ENCODE data around the gene LDHAL6B. TPM values are rescaled to one million over a fixed set of nuclear protein-coding genes. Genes with fewer than 3 reads are reported as not detected.

The LDHAL6B gene
- total and polyA plus RNA-seq, 2 of the 8 experiments (the other 6 are each of a cell fraction or from before 2014, with no cell fraction given): not detected

DNA sequence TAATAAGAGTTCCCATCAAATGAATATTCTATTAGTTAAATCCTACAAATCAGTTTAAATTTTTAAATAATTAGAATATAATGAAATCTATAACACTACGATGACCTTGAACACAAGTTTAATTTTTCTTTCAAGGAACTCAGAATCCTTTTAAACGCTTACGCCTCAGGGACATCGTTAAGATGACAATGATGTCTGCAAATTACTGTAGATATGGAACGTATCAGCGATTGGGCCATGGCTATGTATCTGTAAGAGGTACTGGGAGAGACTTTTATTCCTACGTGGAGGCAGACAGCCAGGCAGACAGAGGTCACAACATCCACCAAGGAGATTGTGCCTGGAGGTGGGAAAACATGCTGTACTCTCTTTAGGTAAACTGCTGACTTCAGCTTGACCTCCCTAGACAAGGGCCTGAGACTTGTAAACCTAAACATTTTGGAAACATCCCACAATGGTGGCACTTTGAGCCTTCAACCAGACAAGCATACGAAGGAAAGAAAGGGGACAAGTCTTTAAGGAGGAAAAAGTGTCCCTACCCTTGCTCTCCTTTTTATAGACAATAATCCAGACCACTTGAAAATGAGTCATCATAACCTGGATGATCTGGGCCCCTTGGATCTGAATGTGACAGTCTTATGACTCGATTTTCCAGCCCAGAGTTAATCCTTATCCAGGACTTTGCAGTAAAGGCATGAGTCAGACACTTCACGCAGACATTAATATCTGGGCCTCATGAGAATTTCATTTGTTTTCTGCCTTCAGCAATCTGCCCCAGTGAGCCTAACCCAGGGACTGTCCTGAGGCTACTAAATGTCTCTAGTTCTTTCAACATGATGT lies 6.8 kb upstream of the LDHAL6B start:
- H3K79me1 ChIP-seq (ENCODE audit: low read depth, low read length): no peaks in the 10 kb centered on the region
- no peak overlapping the region for H2BK20ac ChIP-seq (ENCODE audit: low read length)
- no peak overlapping the region for H2BK15ac ChIP-seq (ENCODE audit: low read length)
- H3K18ac ChIP-seq (ENCODE audit: extremely low read depth, low read length): no peak overlapping the region
- no peaks in the 10 kb centered on the region for H4K20me1 ChIP-seq (replicated peaks in 1 of 2; ENCODE audit: control insufficient read depth in 1 of 2, insufficient read depth in 2 of 2, low read length in 2 of 2)
- H2BK5ac ChIP-seq (ENCODE audit: low read depth, low read length): no peak overlapping the region
- no peaks in the 10 kb centered on the region for H3K79me2 ChIP-seq (ENCODE audit: control insufficient read depth in 1 of 2, insufficient read depth in 2 of 2, low read length in 2 of 2)
- no peak overlapping the region for H4K8ac ChIP-seq (ENCODE audit: extremely low read depth, insufficient read depth, low read length)
- POLR2A ChIA-PET (ENCODE audit: partially characterized antibody): interaction anchor here (0.6 kb wide), 1 partner anchor 433 kb away, joined by 3 read pairs; no protein-coding TSS in a partner anchor
- no peaks in the 10 kb centered on the region for H3K4me1 ChIP-seq (replicated peaks in 1 of 4; ENCODE audit: control insufficient read depth in 3 of 4, insufficient read depth in 4 of 4, low read length in 3 of 4)
- H2AK5ac ChIP-seq (ENCODE audit: low read depth, low read length): no peak overlapping the region
- peaks cover 6 to 72% (median 26%) of the 10 kb centered on the region in 4 experiments; a peak in 6 of 8 replicates for H3K36me3 ChIP-seq (ENCODE audit: control insufficient read depth in 2 of 4, insufficient read depth in 4 of 4, low read length in 3 of 4)
- H4K5ac ChIP-seq (ENCODE audit: insufficient read length, low read depth, low read length): no peak overlapping the region
- FAIRE-seq (no peak), DNase-seq (ENCODE audit: low read depth in 1 of 2, low spot score in 2 of 2) (no peak)
- no peak overlapping the region for H3K4me3 ChIP-seq (ENCODE audit: extremely low read depth in 1 of 4, insufficient read depth in 2 of 4, low read depth in 3 of 4, low read length in 4 of 4)
- H3K23ac ChIP-seq (ENCODE audit: insufficient read length): no peak overlapping the region
- no peak overlapping the region for H4K91ac ChIP-seq (replicated peaks; ENCODE audit: insufficient read length, low read length)
- H3K27ac ChIP-seq (ENCODE audit: low read depth, low read length): no peak overlapping the region
- H3K23me2 ChIP-seq (ENCODE audit: low read depth, low read length): no peaks in the 10 kb centered on the region
- no peak overlapping the region for H2BK120ac ChIP-seq (replicated peaks; ENCODE audit: low read depth, low read length)
- WGBS, 2 experiments (ENCODE audit: extremely low coverage in 1 of 2, insufficient coverage in 1 of 2, insufficient read length in 1 of 2, insufficient replicate concordance in 2 of 2, low coverage in 1 of 2, low lambda C conversion rate in 2 of 2, missing lambda C conversion rate in 1 of 2): 90% methylated on average over 10 of the region's 10 CpGs; no CpG with 5 or more reads in 1 of the 2 experiments
- H3K4me2 ChIP-seq (ENCODE audit: insufficient read depth in 1 of 2, low read depth in 2 of 2, low read length in 2 of 2): no peak overlapping the region
- no peak overlapping the region for H2BK12ac ChIP-seq (ENCODE audit: low read depth, low read length)
- no peaks in the 10 kb centered on the region for H3K9me3 ChIP-seq (ENCODE audit: insufficient read depth in 2 of 2, low read depth in 1 of 2, low read length in 1 of 2)
- H3K4ac ChIP-seq (replicated peaks; ENCODE audit: insufficient read length, low read depth, low read length): no peak overlapping the region
- H3K14ac ChIP-seq (ENCODE audit: insufficient read length): no peak overlapping the region
- no peaks in the 10 kb centered on the region; a peak in 1 of 7 replicates for H3K27me3 ChIP-seq (replicated peaks in 1 of 4; ENCODE audit: control insufficient read depth in 3 of 4, extremely low read depth in 1 of 4, insufficient read depth in 3 of 4, low read length in 3 of 4)
- H3K56ac ChIP-seq (replicated peaks; ENCODE audit: insufficient read length, low read depth, low read length): no peak overlapping the region
- no peak overlapping the region for H3K9ac ChIP-seq (replicated peaks in 1 of 4; ENCODE audit: extremely low read depth in 1 of 4, low read depth in 3 of 4, low read length in 3 of 4)
- CTCF ChIA-PET (ENCODE audit: partially characterized antibody): interaction anchor here (0.9 to 1.3 kb wide), 3 partner anchors 14 to 38 kb away, joined by 4 to 6 read pairs (median 5); no protein-coding TSS in a partner anchor
- no peak overlapping the region for H2AFZ ChIP-seq (ENCODE audit: low read length)
- no peak for TF ChIP-seq JUN (IDR thresholded peaks at IDR 0.05; ENCODE audit: low read depth, low read length)
- TF ChIP-seq ATF2 (IDR thresholded peaks at IDR 0.05; ENCODE audit: low read length): no peak

Measured in H1 (cell line).